HG03095 (cell line): ENCODE measurements around the gene RRN3.
"Not testable (repeated sequence)": the region's sequence is repeated elsewhere in the genome, so short reads cannot be mapped to it uniquely, and the experiment has no call there.

Source experiments
- ATAC-seq: cut with Tn5 transposase; IDR thresholded peaks from one replicate; pipeline ENCODE4 v1.9.1; 2021; ENCODE audit warnings: moderate library complexity; ENCODE audit not compliant: unreplicated experiment

RRN3 gene

DNA sequence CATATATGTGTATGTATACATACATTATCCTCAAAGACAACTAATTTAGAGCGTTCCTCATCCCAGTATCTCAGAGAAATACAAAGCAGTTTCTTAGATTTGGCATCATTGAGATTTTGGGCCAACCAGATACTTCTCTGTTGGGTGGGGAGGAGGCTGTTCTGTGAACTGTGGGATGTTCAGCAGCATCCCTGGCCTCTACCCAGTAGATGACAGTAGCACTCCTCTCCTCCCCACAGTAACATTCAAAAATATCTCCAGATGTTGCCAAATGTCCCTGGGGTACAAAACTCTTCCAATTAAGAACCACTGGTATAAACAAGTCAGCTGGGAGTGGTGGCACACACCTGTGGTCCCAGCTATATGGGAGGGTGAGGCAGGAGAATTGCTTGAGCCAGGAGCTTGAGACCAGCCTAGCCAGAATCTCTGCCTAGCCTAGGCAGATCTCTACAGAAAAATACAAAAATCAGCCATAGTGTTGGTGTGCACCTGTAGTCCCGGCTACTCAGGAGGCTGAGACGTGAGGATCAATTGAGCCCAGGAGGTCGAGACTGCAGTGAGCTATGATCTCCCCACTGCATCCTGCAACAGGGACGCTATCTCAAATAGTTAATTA, 6.4 kb upstream of the RRN3 start:
- not testable (repeated sequence) for ATAC-seq

DNA sequence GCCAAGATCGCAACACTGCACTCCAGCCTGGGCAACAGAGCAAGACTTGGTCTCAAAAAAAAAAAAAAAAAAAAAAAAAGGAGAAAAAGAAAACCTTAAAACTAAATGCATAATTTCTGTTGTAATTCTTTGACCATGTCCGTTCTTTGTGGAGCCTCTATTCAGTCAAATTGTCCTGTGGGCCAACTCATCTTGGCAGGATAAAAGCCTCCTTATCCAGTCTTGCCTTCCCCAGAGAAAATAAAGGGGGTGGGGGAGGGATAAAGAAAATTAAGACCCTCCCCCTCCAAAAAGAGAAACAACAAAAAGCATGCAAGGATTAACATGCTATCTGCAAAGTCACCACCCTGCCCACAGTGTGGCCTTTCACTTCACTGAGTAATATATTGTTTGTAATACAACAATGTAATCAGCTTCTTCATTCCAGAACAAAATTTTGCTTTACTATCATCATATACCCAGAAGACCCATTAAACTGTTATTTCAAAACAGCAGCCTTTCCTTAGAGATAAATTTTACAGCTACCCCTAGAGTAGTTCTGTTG, 5.4 kb upstream of the RRN3 start:
- ATAC-seq, result not testable (repeated sequence)

DNA sequence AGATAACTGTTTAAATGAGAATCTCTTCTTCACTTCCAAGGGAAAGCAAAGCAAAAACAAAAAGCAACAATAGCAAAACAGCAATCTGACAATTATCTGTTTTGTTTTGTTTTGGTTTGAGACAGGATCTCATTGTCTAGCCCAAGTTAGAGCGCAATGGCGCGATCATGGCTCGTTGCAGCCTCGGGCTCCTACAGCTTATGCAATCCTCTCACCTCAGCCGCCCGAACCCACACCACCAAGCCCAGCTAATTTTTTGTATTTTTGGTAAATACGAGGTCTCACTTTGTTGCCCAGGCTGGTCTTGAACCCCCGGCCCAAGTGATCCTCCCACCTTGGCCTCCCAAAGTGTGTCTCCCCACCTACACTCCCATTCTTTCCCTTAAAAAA, 2.5 kb upstream of the RRN3 start:
- not testable (repeated sequence) for ATAC-seq

DNA sequence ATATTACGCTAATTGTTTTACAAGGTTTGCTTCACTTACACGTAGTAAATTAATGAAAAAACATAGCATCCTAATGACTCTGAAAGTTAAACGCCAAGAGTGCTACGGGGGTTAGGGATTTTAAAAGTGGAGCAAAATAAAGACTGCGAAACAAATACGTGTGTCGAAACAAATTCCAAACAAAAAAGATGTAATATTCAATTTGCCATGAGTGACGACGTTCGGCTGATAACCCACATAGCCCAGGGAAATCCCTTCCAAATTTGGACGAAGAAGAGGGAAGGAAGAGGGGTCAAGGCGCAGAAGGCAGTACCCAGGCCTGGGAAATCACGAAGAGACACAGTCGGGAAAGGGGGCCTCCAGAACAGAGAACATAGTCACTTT, 509 bp downstream of the RRN3 start:
- not testable (repeated sequence) for ATAC-seq

DNA sequence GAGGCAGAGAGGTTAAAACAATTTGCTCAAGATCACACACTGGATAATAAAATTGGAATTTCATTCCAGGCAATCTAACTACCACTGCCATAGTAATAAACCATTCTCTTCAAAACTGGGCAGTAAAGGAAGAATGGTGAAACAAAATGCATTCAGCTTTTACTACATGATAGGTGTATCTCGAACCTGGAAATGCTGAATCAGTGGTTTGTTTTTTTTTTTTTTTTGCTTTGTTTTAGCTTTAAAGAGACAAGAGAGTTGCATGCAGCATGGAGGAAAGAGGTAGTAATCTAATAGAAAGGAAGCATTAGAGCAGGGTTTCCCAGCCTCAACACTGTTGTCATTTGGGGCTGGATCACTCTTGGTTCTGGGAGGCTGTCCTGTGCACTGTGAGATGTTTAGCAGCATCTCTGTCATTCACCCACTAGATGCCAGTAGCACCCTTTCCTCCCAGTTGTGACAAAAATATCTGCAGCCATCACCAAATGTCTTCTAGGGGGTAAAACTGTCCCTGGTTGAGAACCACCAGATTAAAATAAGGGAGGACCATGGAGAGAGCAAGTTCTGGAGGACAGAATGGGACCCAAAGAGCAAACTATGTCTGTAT, 3.3 kb downstream of the RRN3 start:
- ATAC-seq, result not testable (repeated sequence)

DNA sequence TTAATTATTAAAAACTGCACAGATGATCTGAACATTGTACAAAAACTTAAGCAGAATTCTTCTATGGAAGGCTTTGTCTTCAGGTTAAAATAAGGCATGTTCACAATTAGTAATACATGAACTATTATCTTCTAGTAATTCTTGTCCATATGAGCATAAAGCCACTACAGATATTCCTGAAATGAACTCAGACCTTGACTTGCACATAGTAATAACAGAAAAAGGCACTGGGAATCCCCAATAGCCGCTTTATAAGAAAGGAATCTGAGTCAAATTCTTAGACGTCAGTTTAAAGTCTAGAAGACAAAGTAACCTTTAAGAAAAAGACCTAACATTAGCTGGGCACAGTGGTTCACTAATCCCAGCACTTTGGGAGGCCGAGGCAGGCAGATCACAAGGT, 11.3 kb downstream of the RRN3 start:
- not testable (repeated sequence) for ATAC-seq

DNA sequence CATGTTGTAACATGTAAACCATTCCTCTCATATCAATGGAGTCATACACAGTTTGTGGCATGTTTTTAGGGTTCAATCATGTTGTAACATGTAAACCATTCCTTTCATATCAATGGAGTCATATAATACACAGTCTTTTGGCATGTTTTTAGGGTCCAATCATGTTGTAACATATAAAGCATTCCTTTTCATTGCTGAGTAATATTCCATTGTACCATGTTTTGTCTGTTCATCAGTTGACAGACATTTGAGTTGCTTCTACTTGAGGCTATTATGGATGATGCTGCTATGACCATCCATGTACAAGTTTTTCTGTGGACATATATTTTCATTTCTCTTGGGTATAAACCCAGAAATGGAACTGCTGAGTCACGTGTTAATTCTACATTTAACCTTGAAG, 13.2 kb downstream of the RRN3 start:
- not testable (repeated sequence) for ATAC-seq

DNA sequence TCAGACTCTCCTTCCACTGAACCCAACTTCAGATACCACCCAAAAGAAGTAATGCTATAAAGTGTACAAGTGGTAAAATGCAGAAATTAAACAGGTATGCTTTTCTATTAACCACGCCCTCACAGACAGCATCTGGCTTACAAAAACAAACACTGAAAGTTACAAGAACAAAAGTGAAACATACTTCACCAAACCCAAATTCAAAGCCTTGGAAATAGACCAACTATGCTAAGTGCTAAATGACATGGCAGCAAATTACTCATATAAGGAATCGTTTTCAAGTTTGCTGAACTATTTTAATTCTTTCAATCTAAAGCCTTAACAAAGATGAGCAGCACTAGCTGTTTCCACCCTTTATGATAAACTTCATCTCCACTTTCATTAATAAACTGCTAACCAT, 17.9 kb downstream of the RRN3 start:
- ATAC-seq, result not testable (repeated sequence)

DNA sequence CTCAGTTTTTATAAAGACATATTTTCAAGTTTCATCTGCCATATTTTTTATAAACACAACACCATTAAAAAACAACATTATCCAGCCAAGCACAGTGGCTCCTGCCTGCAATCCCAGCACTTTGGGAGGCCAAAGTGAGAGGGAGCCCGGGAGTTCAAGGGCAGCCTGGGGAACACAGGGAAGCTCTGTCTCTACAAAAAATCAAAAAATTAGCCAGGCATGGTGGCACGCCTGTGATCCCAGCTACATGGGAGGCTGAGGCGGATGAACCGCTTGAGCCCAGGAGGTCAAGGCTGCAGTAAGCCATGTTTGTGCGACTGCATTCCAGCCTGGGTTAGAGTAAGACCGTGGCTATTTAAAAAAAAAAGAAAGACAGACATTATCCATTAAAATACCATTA, 21.0 kb downstream of the RRN3 start:
- no peak for ATAC-seq

DNA sequence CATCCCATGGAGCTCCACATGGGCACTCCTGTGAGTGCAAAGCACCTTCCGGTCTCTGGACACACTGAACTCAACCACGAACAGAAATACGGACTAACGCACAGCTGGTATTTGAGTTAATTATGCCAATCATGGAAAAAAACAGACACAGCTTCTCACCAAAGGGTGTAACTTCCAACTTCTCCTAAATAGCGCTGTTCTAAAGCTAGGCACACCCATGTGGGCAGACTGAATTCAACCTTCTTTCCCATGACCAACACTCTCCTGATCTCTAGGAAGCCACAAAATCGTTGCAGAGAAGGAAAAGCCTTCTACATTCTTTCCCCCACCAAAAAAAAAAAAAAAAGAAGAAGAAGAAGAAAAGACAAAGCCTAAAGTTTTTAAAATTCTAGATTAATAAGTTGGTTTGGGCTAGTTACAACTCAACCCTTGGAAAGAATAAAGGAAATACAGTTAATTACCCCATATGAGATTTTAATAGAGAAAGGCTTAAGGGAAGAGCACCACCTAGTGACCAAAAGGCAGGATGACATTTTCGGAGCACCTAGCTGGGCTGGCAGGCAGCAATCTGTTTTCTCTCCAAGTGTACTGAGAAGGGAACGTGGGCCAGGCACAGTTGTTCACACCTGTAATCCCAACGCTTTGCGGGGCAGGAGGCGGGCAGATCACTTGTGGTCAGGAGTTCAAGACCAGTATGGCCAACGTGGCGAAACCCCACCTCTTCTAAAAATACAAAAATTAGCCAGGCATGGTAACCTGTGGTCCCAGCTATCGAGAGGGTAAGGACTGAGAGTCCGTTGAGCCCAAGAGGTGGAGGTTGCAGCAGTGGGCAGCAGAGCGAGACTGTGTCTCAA, 21.9 kb downstream of the RRN3 start:
- ATAC-seq, result not testable (repeated sequence)

DNA sequence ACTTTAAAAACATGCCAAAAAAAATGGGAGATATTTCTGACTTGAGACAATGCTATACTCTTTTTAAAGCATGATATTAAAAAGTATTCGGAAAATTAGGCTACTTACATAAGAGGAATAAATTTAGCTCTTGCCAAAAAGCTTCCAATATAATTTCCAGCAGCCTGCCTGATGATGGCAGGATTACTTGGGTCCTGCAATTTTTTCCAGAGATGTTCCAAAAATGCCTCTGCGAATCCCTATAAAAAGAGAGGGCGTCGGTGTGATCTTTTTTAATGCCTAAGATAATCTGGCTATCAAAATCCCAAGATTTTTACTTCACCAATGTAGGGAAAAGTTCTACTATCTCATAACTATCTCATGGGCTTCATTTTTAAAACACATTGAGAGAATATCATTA, 23.1 kb downstream of the RRN3 start:
- not testable (repeated sequence) for ATAC-seq

DNA sequence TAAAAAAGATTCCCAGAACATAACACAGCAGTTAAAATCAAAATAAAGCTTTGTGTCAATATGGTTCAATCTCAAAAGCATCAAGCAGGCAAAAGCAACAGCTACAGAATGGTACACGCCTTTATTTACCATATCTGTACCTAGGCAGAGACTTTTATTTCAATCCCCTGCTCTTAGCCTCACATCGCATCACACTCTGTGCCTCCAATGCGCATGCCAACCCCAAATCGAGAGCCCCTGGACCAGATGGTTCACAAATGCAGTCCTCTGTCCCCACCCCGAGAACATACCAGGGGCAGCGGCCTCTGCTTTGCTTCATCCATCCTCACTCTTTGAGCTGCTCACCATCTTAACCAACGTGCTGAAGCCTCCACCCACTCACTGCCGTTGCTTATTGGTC, 27.4 kb downstream of the RRN3 start:
- ATAC-seq, result not testable (repeated sequence)

DNA sequence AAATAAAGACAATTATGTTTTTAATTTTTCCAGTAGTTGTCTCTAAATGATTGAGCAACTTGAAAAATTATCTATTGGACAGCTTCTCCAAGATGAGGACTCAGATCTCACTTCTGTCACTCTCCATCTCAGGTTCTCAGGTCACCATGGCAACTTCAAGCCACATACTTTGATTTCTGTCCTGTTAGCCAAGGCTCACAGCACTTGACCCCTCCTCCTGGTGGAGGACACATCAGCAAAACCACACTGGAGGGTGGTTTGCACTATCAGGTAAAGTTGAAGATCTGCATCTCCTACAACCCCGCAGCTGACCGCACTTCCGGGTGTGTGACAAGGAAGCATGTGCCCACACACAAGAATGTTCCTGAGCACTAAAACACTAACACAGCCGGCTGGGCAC, 28.1 kb downstream of the RRN3 start:
- ATAC-seq, result not testable (repeated sequence)

DNA sequence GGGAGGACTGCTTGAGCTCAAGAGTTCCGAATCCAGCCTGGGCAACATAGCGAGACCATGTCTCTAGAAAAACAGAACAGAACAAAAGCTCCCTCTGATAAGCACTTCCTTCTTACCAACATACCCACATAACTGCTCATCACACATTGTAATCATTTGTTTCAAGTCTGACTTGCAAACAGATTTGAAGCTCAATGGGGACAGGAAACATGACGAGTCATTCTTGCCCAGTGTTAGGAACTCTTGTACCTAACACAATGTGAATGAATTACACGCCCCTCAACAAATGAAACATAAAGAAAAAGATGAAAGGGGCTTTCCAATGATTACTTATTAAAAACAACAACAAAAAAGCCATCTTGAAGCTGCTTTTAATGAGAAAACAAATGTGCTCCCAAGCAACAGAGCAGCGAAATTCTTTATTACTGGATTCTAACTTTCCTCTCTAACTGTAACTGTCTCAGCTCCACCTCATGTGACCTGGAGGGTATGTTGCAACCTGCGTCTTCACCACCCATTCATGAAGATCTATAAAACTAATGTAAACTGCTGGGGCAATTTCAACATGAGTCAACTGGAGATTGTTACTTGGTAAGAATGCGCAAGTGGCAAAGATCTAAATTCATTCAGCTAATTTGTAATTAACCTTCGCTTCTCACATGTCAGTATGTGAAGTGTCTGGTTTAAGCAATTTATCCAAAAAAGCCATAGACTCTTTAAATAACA, 31.8 kb downstream of the RRN3 start:
- ATAC-seq, result not testable (repeated sequence)

DNA sequence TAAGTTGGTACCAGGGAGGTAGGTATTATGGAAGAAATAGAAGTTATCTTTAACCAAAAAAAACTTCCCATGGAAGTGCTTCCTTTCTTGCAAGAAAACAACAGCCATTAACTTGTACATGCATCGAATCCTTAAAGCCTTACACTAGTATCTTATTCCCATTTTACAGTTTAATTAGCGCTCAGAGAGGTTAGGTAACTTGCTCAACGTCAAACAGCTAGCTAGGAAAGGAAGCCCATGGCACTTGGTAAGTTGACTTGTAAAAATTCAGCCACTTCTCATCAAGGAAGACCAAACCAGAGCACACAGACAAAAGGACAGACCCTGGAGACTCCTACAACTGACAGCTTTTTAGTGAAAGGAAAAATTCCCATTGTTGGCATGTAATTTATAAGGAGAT, 34.7 kb downstream of the RRN3 start:
- no peak for ATAC-seq

DNA sequence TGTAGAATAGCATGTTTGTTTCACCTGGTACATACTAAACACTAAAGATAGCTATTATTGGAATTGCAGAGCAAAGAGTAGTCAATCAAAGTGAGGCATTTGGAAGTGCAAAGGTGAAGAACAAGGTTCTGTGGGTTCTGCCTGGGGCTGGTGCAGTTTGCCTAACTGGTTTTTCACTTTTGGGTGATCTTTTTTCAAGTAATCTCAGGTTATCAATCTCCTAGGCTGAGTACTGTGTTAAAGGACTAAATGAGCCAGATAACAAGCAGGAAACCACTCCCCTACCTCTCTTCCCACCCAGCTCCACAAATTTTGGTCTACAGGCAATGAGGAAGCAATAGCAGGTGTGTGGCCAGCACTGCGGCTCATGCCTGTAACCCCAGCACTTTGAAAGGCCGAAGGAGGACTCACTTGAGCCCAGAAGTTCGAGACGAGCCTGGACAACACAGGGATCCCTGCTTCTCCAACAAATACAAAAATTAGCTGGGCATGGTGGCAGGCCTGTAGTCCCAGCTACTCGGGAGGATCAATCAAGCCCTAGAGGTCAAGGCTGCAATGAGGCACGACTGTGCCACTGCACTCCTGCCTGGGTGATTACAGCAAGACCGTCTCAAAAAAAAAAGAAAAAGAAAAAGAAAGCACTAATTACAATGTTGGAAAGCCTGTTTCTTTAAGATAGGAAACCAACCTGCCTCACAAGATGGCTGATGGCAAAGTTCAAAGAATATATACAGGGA, 36.2 kb downstream of the RRN3 start:
- no peak for ATAC-seq

DNA sequence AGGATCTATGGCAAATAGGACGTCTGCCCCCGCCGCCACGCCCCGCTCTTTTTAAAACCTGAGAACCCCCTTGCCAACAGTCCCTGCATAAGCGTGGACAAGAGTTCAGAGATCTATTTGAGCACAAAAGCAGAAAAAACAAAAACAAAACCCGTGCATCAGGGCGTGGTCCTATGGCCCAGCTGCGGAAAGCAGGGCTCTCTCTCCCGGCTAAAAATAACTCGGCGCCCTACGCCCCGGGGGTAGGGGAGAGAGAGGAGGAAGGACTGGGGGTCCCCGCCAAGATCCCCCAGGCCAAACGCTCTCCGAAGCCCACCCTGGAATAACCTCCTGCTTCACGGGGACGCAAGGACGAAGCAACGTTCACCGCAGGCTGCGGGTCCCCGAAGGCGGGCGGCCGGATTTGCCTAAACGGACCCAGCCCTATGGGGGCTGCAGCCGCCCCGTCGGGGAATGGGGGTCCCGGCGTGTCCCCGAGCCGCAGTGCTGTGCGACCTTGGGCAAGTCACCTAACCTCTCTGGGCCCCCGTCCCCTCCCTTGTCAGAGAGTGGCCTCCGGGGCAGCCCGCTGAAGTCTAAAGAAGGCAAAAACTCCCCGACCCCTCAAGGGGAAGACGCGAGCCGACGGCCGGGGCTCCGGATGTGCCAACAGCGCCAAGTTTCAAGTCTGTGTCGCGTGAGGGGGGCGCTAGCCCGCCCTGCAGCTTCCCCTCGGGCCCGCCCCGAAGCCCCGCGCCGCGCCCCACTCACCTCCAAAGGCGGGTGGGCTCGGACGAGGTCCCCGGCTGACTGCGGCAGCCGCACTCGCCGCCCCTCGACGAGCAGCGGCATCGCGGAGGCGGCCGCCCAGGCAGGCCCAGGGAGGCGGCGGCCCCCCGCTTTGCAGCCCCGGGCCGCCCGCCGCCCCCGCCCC, 38.7 kb downstream of the RRN3 start:
- peak; percentile 57 for ATAC-seq

DNA sequence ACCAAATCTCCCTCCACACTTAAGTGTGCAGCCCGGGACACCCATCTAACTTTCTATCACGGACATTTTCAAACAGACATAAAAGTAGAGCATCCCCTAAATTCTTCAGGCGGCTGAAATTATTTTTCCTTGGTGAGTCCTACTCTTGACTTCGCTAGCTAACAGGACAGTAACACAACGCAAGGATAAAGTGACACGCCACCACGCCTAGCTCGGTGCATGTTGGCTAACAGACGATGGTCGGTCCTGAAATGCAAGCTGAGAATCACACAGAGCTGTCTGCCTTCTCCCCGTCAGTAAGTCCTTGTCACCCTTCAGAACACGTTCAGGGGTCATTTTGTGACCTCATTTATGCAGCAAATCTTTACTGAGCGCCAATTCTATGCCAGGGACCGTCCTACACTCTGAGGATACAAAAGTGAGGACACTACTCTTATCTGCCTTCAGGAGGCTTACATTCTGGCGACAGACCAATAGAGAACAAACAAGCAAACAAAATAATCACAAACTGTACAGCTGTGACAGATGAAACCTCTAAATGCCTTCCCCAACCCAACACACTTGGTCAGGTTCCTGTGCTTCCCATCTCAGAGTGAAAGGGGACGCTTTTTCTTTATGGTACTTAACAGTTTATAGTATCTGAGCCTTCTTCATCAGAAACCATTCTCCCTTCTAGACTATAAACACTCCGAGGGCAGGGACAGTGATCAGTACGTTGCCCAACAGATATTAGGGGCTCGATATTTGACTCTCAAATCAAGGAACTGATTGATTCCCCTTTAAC, 39.5 kb downstream of the RRN3 start:
- ATAC-seq, result no peak

DNA sequence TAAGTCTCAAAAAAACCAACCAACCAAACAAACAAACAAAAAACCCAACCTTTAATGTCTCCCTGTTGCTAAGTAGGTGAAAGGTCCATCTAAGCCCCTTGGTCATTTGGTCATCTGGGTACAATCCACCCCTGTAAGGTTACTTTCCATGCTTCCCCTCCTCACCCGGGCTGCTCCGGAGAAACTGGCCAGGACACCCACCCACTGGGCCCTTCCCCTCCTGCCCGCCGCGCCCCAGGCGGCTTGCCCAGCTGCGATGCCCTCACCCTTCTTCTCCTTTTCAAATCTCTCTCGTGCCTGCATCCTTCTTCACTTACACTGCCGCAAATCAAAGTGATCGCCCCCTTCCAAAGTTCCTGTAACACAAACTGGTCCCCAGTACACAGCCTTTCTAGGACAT, 40.2 kb downstream of the RRN3 start:
- ATAC-seq, result no peak
